ENCODE results near the gene CUL4A.
"Not testable (repeated sequence)": the region's sequence is repeated elsewhere in the genome, so short reads cannot be mapped to it uniquely, and the experiment has no call there.

CUL4A gene

DNA sequence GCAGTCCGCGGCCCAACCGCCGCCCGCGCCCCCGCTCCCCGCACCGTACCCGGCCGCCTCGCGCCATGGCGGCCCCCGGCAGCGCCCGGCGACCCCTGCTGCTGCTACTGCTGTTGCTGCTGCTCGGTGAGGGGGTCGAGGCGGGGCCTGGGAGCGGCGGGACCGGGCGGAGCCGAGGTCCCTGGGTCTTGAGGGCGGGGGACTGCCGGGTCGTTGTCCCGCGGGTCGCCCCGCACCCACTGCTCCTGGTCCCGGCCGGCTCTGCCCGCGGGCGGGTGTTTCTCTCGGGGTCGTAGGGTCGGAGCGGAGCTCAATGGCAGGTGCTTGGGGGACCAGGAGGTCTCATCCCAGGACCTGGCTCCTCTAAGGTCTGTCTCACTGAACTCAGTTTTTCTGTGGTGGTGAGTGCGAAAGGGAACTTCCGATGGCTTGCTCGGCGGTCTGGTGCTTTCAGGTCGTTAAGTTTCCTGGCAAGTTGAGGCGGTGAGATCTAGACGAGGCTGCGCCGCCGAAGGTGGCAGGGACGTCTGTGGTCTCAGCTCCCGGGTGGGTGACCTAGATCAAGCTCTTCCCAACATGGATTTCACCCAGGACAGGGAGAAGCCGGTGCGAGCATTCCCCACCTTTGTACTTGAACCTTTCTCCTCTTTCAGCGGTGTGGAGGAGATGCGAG lies 88.1 kb downstream of the CUL4A start:
- DNase-seq = peak; percentile 15

DNA sequence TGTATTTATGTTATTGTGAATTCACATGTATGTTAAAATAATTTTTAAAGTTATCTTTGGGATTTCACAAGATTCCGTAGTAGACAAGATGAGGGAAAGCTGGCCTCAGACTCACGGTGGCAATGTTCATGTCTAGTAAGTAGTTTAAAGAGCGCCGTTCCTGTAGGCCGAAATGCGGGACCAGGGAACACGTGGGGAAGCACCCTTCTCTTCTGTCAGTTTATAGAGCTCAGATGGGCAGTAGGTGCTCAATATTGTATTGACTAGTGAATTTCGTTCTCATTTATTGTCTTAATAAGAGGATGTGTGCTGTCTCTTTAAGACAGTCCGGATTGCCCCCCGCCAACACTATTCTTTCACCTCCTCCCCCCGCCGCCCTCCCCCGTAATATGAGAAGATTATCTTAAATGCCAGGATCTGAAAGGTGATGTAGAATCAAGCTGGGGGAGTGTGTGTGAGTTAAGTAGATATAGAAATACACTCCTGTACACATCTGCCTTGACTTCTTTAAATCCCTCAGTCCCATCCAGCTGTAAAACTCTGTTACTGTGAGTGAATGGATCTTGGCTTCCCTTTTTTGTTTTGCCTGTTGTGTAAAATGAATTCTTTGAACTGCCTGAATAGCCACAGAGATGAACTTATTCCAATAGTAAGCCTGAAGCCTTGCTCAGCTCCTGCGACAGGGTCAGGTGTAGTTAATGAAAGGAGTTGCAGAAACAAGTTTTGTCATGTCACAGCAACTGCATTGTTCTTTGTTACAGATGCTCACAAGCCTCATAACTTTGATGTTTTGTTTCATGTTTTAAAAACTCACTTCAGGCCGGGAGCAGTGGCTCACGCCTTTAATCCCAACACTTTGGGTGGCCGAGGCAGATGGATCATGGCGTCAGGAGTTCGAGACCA lies 88.9 kb downstream of the CUL4A start:
- no peak for DNase-seq

DNA sequence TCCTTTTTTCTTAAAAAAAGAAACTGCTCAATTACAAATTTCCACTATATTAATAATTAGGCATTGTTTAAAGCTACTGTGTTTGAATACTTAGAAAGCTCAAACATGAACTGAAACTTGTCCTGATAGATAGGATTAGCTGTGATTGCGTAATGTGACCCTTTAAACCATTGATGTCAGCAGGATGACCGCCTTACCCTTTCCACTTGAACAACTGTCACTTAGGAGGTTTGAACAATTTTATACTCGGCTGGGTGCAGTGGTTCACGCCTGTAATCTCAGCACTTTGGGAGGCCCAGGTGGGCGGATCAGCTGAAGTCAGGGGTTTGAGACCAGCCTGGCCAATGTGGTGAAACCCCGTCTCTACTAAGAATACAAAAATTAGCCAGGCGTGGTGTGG lies 90.5 kb downstream of the CUL4A start:
- DNase-seq = no peak

DNA sequence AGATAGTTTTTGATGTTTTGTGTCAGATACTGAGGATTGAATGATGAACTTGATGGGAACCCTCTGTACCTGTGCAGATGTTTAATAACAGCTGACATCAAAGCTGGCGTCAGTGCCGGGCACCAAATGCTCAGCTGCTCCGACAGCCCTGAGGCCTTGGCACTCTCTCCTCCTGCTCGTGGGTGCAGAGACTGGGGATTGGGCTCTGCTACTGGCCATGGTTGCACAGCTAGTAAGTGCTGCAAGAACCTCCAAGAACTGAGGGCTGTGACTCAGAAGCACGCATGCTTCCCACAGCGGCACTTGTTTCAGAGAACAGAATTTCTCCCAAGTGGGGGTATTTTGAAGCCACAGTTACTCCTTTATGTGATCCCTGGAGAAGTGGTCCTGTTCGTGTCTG lies 93.6 kb downstream of the CUL4A start:
- DNase-seq = no peak

DNA sequence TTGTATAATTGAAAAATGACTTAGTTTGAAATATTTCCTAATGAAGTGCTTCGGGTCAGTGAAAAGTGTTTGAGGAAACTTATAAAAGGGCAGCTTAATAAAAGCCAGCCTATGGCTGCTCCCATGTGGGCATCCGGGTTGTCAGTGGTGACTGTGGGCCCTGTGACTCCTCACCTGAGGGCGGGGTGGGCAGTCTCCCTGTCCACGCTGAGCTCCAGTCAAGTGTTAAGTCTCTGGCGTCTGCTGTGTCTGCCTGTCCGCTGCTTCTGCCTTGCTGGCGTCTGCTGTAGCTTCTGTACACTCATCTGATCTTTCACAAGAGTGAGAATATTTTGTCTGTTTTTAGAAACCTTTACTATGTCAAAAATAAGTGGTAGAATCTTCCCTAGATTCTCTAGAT lies 94.7 kb downstream of the CUL4A start:
- DNase-seq = no peak

DNA sequence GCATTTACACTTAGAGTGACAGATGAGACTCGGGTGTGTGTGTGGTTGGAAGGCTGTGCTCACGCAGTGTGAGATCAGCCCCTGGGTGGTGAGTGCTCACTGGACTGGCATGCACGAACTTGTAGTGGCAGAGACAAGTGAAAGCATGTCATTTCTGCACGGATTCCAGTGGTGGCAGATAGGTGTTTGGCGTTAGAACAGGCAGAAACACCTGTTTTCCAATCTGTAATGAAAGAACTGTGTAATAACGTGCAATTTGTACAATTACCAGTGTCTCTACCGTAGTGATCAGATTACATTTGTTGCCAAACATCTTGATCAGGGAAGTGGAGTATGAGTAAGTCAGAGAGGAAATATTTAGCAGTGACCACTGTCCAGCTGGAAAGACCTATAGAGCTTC lies 95.8 kb downstream of the CUL4A start:
- DNase-seq = no peak

DNA sequence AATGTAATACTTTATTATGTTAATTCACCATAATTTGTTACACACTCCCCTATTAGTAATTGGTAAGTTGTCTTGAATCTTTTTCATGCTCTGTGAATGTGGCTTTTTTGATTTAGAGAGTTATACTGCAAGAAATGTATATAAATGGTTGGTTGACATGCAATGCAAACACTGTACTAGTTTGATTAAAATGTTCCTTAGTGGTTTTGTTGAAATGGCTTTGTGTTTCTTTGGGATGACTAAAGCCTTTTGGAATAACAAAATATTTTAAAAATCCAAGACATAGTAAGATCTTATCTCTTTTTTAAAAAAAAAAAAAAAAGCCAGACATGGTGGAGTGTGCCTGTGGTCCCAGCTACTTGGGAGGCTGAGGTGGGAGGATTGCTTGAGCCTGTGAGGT lies 98.1 kb downstream of the CUL4A start:
- DNase-seq = no peak

DNA sequence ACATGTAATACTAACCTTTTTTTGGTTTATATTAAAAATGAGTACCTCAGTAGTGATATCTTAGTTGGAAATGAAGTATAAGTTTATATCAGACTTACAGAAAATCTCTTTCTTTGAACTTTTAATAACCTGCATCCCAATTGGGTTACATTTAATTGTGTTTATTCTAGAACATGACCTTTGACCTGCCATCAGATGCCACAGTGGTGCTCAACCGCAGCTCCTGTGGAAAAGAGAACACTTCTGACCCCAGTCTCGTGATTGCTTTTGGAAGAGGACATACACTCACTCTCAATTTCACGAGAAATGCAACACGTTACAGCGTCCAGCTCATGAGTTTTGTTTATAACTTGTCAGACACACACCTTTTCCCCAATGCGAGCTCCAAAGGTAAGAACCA lies 100.1 kb downstream of the CUL4A start:
- DNase-seq = no peak

DNA sequence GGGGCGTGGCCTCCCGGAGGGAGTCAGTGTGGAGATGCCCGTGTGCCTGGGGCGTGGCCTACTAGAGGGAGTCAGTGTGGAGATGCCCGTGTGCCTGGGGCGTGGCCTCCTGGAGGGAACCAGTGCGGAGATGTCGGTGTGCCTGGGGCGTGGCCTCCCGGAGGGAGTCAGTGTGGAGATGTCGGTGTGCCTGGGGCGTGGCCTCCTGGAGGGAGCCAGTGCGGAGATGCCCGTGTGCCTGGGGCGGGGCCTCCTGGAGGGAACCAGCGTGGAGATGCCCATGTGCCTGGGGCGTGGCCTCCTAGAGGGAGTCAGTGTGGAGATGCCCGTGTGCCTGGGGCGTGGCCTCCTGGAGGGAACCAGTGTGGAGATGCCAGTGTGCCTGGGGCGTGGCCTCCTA lies 104.7 kb downstream of the CUL4A start:
- not testable (repeated sequence) for DNase-seq

DNA sequence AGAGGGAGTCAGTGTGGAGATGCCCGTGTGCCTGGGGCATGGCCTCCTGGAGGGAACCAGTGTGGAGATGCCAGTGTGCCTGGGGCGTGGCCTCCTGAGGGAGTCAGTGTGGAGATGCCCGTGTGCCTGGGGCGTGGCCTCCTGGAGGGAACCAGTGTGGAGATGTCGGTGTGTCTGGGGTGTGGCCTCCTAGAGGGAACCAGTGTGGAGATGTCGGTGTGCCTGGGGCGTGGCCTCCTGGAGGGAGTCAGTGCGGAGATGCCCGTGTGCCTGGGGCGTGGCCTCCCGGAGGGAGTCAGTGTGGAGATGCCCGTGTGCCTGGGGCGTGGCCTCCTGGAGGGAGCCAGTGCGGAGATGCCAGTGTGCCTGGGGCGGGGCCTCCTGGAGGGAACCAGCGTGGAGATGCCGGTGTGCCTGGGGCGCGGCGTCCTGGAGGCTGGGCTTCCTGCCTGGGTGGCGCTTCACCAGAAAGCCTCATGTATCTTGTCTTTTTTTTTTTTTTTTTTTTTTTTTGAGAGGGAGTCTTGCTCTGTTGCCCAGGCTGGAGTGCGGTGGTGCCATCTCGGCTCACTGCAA lies 105.6 kb downstream of the CUL4A start:
- DNase-seq = not testable (repeated sequence)

DNA sequence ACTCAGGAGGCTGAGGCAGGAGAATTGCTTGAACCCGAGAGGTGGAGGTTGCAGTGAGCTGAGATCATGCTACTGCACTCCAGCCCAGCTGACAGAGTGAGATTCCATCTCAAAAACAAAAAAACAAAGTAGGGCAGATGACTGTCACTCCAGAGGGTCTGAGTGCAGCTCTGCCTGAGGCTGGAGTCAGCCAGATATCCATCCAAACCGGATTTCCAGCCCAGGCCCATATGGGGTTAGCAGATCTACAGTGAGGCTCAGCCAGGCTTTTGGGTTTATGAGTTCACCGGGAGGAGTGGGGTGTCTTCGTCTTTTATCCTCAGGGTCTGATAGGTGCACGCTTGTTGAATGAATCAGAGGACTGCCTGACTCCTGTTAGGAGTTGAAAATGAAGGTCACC lies 106.6 kb downstream of the CUL4A start:
- DNase-seq = no peak

All from DMS53 (cell line).